ENCODE data around the gene AGAP1.

DNA sequence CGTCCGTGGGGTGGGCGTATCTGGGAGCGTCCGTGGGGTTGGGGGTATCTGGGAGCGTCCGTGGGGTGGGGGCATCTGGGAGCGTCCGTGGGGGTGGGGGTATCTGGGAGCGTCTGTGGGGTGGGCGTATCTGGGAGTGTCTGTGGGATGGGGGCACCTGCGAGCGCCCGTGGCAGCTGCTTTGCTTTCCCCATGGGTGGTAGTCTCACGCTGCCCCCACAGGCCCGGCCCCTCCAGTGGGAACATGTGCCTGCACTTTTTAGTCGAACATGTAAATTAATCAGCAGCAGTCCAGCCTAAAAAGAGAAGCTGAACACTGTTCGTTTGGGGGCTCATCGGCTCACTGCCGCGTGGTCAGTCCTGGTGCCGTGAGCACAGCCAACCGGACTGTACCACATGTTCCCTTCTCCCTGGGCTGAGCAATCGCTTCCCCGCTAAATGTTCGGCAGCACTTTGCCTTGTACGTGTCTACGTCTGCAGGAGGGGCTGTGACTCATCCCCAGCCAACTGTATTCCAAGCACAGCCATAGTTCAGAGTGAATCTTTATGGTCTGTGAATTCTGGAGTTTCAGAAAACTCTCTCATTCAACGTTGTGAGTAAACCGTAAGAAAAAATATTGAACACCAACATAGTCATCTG, 271.5 kb downstream of the AGAP1 start:
- no peak for TF ChIP-seq CTCF (IDR thresholded peaks at IDR 0.05 in 8 of 11, conservative IDR thresholded peaks at IDR 0.05 in 3 of 11)
- TF ChIP-seq POLR2A (IDR thresholded peaks at IDR 0.05): no peak

Data from spleen (tissue), 7 donors.